Fibroblast of pulmonary artery (primary cell): ENCODE measurements around the gene CADM1.
A peak's percentile ranks its signal among the peaks of the same experiment; 100 is the strongest.

Experiments
- DNase-seq: peaks from one replicate; pipeline ENCODE4 v3.0.0-alpha.2; 2010; ENCODE audit warnings: low read depth
- H3K4me3 ChIP-seq: replicated peaks from 2 replicates; pipeline ENCODE4 v1.5.1; 2011; ENCODE audit warnings: low read depth, mild to moderate bottlenecking, control low read depth, low read length, moderate library complexity
- TF ChIP-seq, protein P1 (sequence below): IDR thresholded peaks from 2 replicates; pipeline ENCODE4 v1.5.1; 2011; ENCODE audit warnings: mild to moderate bottlenecking, control low read depth, low read length, inconsistent platforms; ENCODE audit errors: missing control alignments

CADM1 gene

DNA sequence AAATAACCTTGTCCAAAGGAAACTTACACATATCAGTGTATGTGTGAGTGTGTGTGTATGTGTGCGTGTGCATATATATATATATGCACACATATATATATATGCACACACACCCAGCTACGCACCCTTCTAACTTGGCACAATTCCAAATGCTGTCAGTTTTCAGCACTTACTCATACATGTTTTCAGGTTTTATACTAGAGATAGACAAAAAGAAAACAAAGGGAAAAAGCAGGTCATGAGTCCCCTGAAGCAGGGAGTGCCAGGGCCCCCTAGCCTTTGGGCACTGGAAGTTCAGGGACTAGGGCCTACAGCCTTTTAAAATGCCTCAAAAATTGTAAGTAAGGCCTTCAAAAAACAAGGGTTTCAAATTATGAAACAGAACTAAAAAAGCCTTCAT lies 265.4 kb downstream of the CADM1 start:
- no peak for DNase-seq
- TF ChIP-seq, protein P1, sequence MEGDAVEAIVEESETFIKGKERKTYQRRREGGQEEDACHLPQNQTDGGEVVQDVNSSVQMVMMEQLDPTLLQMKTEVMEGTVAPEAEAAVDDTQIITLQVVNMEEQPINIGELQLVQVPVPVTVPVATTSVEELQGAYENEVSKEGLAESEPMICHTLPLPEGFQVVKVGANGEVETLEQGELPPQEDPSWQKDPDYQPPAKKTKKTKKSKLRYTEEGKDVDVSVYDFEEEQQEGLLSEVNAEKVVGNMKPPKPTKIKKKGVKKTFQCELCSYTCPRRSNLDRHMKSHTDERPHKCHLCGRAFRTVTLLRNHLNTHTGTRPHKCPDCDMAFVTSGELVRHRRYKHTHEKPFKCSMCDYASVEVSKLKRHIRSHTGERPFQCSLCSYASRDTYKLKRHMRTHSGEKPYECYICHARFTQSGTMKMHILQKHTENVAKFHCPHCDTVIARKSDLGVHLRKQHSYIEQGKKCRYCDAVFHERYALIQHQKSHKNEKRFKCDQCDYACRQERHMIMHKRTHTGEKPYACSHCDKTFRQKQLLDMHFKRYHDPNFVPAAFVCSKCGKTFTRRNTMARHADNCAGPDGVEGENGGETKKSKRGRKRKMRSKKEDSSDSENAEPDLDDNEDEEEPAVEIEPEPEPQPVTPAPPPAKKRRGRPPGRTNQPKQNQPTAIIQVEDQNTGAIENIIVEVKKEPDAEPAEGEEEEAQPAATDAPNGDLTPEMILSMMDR = no peak
- no peak overlapping the region for H3K4me3 ChIP-seq

GRCh38 chr11:115238086-115238485 lies 266.1 kb downstream of the CADM1 start:
- DNase-seq = no peak
- no peak overlapping the region for H3K4me3 ChIP-seq
- TF ChIP-seq, protein P1 = no peak

- TF ChIP-seq, protein P1 = no peak
- H3K4me3 ChIP-seq = no peak overlapping the region
- DNase-seq = no peak
Measured at GRCh38 chr11:115237578-115237977, 266.6 kb downstream of the CADM1 start.

GRCh38 chr11:115234794-115235193 lies 269.4 kb downstream of the CADM1 start:
- TF ChIP-seq, protein P1 = no peak
- no peak overlapping the region for H3K4me3 ChIP-seq
- DNase-seq = no peak

DNA sequence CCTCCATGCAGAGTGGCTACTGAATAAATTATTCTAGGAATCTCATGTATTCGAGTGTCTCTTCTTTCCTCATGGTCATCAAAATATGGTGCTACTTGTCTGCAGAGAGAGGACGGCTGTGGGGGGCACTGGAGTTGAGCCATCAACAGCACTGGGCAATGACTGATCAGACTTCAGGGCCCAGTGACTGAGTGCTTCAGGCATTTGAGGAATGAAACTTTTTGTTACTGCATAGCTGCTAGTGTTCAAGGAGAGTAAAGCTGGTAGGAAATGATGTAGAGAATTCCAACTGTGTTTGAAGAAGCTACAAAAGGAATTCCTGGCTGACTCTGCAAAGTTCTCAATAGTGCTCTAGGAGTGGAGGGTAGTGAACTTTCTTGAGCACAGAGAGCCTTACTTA lies 277.7 kb downstream of the CADM1 start:
- DNase-seq = peak; percentile 19
- TF ChIP-seq, protein P1 = no peak
- H3K4me3 ChIP-seq = no peak overlapping the region

DNA sequence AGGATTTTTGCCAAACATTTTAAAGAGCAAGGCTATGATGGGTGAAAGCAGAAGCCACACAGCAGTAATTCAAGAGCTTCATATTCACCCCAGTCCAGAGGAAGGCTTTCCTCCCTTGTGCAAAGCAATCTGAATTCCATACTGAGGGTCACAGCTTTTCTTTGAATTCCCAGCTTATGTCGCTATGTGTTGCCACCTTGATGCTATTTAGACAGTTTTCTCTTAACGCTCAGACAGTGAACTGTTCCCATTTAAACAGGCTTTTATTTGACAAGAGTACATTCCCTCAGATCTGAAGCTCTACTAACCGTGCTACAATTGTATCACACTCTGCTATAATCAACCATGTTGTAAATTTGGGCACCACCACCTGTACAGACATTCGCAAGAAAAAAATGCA lies 279.7 kb downstream of the CADM1 start:
- no peak overlapping the region for H3K4me3 ChIP-seq
- TF ChIP-seq, protein P1 = no peak
- DNase-seq = no peak

- TF ChIP-seq, protein P1 = no peak
Measured at GRCh38 chr11:115222863-115223530, 281.2 kb downstream of the CADM1 start.

More at GRCh38 chr11:115222863-115223530, 281.2 kb downstream of the CADM1 start:
- no peak for DNase-seq
- H3K4me3 ChIP-seq = no peak overlapping the region
